Measurements from ENCODE around the gene CNGA2. TPM values are rescaled to one million over a fixed set of nuclear protein-coding genes. Genes with fewer than 3 reads are reported as not detected.

Gene CNGA2
- total and polyA plus RNA-seq, 2 experiments from 2014 or later = not detected

- TF ChIP-seq CTCF (conservative IDR thresholded peaks at IDR 0.05; ENCODE audit: low read depth in 2 of 2) = no peak
- TF ChIP-seq EZH2 (IDR thresholded peaks at IDR 0.05; ENCODE audit: low read depth, unreplicated experiment) = no peak
- TF ChIP-seq EZH2phosphoT487 (IDR thresholded peaks at IDR 0.05; ENCODE audit: unreplicated experiment) = no peak
- no peak for TF ChIP-seq ETS1 (IDR thresholded peaks at IDR 0.05)
- no peak for TF ChIP-seq ZNF114 (CRISPR knock-in tag; IDR thresholded peaks at IDR 0.05)
- no peak for TF ChIP-seq NANOG (IDR thresholded peaks at IDR 0.05; ENCODE audit: borderline replicate concordance)
- no peak for TF ChIP-seq JUNB (IDR thresholded peaks at IDR 0.05; ENCODE audit: unreplicated experiment)
- TF ChIP-seq STAT1 (IDR thresholded peaks at IDR 0.05; ENCODE audit: unreplicated experiment) = no peak
- TF ChIP-seq ZNF331 (CRISPR knock-in tag; IDR thresholded peaks at IDR 0.05; ENCODE audit: low read depth) = no peak
These were observed 30.4 kb upstream of the CNGA2 start (continued) for GRCh38 chrX:151704041-151704663.

GRCh38 chrX:151708821-151709220 lies 25.7 kb upstream of the CNGA2 start:
- H3K9me3 Mint-ChIP-seq = no peaks in the 10 kb centered on the region
- peaks cover 3% of the 10 kb centered on the region for H3K27me3 Mint-ChIP-seq (ENCODE audit: insufficient read depth, low read depth, poor library complexity)
- no peak overlapping the region for H3K27ac Mint-ChIP-seq
- Histone ChIP-seq H3K4me3 (no peak overlapping the region), H4K20me1 (replicated peaks; ENCODE audit: insufficient read depth) (no peaks in the 10 kb centered on the region), H3K9me2 (ENCODE audit: insufficient read depth) (no peaks in the 10 kb centered on the region), H3K79me2 (replicated peaks; ENCODE audit: insufficient read depth) (no peaks in the 10 kb centered on the region), H3K4me2 (no peak overlapping the region), H2AFZ (no peak overlapping the region), H3K4me1 (ENCODE audit: insufficient read depth) (no peaks in the 10 kb centered on the region; the same call in 1 of the 2 replicates), H3F3A (replicated peaks; ENCODE audit: low read depth) (no peaks in the 10 kb centered on the region), H3K27ac (ENCODE audit: low read depth) (no peak overlapping the region), H3K27me3 (ENCODE audit: insufficient read depth) (no peaks in the 10 kb centered on the region), H3K36me3 (ENCODE audit: insufficient read depth) (no peaks in the 10 kb centered on the region)
- H3K4me3 Mint-ChIP-seq = no peak overlapping the region
- TF ChIP-seq ZNF462 (CRISPR knock-in tag; IDR thresholded peaks at IDR 0.05) (no peak), JUNB (IDR thresholded peaks at IDR 0.05; ENCODE audit: unreplicated experiment) (no peak), POLR2AphosphoS5 (IDR thresholded peaks at IDR 0.05; ENCODE audit: low read depth) (no peak), ETS1 (IDR thresholded peaks at IDR 0.05) (no peak)
- DNase-seq (ENCODE audit: low spot score) (no peak), ATAC-seq (no peak)
- H3K4me1 Mint-ChIP-seq = peaks cover 14% of the 10 kb centered on the region; the same call in 2 of the 3 replicates
- no peaks in the 10 kb centered on the region for H3K36me3 Mint-ChIP-seq (ENCODE audit: low read depth)

All from GM23338 (cell line).